ENCODE results near the gene STX1A. TPM values are rescaled to one million over a fixed set of nuclear protein-coding genes. Genes with fewer than 3 reads are reported as not detected.

Gene STX1A
- 10 to 100 TPM in 2 of 4 donors, 1 to 10 TPM in 2; 3.9 to 19.4 (median 10.8) TPM for total RNA-seq

DNA sequence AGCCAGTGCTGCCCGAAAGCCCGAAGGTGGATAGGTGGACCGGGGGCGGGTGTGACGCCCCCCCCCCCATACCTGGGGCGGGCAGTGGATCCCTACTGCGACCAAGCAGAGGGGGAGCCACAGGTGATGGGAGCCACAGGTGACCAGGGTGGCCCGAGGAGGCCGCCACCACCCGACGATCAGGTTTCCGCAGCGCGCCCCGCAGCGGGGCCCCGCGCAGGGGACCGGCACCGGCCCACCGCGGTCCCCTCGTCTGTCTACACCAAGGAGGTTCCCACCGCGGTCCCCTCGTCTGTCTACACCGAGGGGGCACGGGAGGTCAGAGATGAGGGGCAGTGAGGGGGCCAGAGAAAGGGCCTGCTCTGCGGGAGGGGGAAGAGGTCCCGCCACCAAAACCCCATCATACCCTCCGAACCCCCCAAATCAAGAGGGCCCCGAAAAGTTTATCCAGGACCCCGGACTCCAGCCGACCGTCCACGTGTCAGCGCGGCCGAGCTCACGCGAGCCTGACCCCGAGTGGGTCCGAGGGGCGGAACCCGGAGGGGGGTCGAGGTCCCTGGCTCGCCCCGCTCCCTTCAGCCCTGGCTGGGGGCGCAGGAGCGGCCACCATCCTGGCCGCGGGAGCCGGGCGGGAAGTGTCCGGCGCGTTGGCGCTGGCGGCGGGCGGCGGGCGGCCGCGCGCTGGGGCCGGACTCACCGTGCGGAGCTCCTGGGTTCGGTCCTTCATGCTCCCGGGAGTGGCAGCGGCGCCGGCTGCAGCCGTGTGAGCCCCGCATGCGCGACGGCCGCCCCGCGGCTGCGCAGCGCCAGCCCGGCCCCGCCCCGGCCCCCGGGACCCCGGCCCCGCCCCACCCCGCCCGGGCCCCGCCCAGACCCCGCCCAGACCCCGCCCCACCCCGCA lies at the start of gene STX1A:
Gene STX1A, minus strand, starts transcription at position 765 of the 901 bp plus-strand sequence. Its CDS starts 38 bp downstream, at position 727.
- no peaks in the 10 kb centered on the region for H3K9me3 ChIP-seq
- no peak for DNase-seq (ENCODE audit: low spot score in 2 of 2)
- 1 to 2% methylated on average over 38 to 85 of the region's 96 CpGs for WGBS, 2 donors
- H3K4me1 ChIP-seq = peaks cover 0 to 35% (median 10%) of the 10 kb centered on the region in 4 donors
- TF ChIP-seq POLR2A (IDR thresholded peaks at IDR 0.05) (peak in 1 of 2 donors; percentile 38), EP300 (IDR thresholded peaks at IDR 0.05) (no peak)
- TF ChIP-seq, protein P1, sequence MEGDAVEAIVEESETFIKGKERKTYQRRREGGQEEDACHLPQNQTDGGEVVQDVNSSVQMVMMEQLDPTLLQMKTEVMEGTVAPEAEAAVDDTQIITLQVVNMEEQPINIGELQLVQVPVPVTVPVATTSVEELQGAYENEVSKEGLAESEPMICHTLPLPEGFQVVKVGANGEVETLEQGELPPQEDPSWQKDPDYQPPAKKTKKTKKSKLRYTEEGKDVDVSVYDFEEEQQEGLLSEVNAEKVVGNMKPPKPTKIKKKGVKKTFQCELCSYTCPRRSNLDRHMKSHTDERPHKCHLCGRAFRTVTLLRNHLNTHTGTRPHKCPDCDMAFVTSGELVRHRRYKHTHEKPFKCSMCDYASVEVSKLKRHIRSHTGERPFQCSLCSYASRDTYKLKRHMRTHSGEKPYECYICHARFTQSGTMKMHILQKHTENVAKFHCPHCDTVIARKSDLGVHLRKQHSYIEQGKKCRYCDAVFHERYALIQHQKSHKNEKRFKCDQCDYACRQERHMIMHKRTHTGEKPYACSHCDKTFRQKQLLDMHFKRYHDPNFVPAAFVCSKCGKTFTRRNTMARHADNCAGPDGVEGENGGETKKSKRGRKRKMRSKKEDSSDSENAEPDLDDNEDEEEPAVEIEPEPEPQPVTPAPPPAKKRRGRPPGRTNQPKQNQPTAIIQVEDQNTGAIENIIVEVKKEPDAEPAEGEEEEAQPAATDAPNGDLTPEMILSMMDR (IDR thresholded peaks at IDR 0.05) = no peak
- peak within 1 kb of the TSS in 2 of 4 donors; percentile 52 to 66 for H3K27ac ChIP-seq
- peak within 1 kb of the TSS; percentile 64 to 87 (median 80) for H3K4me3 ChIP-seq
- H3K27me3 ChIP-seq = no peaks in the 10 kb centered on the region
- H3K36me3 ChIP-seq = peaks cover 0 to 9% (median 0%) of the 10 kb centered on the region in 3 donors

DNA sequence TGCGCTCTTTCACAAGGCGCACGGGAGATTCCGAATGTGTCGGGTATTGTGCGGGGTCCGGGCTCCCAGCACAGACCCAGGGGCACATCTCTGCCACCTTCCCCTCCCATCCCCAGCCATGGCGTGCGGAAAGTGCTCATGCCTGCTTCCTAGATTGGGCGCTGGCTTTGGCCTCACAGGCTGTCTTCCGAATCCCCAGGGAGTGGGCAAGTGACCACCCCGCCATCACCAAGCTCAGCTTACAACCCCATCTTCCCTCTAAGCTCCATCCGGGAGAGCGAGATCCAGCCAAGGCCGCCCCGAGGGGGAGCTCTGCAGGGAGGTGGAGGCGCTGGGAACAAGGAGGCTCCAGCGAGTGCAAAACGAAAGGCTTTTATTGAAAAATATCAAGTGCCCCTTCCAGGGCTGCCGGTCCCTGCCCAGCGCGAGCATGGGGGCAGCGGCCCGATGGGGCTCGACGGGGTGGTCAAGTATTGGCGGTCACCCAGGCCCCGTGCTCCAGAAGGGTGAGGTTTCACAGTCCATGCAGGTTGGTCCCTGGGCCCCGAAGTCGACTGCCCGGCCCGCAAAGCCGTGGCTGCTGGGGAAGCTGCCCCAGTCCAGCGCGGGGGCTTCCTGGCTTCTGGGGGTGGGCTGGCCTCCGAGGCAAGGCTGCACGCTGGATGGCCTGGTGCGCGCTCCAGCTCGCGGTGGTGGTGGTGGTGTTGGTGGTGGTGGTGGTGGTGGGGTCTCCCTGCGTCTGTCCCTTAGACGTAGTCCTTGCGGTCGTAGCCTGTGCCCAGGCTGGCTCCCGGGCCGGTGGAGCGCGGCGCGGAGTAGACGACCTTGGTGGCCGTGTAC lies 49.4 kb upstream of the STX1A start:
- peaks cover 0 to 43% of the 10 kb centered on the region in 2 donors for H3K27me3 ChIP-seq
- peak overlapping the region in 1 of 4 donors; percentile 70 for H3K27ac ChIP-seq
- peak overlapping the region in 1 of 4 donors; percentile 36 for H3K4me3 ChIP-seq
- 25 to 42% methylated on average over 21 to 37 of the region's 53 CpGs for WGBS, 2 donors
- no peaks in the 10 kb centered on the region for H3K36me3 ChIP-seq
- no peak for TF ChIP-seq EP300 (IDR thresholded peaks at IDR 0.05)
- peaks cover 0 to 14% (median 3%) of the 10 kb centered on the region in 4 donors for H3K4me1 ChIP-seq
- no peaks in the 10 kb centered on the region for H3K9me3 ChIP-seq
- no peak for DNase-seq (ENCODE audit: low spot score in 2 of 2)

DNA sequence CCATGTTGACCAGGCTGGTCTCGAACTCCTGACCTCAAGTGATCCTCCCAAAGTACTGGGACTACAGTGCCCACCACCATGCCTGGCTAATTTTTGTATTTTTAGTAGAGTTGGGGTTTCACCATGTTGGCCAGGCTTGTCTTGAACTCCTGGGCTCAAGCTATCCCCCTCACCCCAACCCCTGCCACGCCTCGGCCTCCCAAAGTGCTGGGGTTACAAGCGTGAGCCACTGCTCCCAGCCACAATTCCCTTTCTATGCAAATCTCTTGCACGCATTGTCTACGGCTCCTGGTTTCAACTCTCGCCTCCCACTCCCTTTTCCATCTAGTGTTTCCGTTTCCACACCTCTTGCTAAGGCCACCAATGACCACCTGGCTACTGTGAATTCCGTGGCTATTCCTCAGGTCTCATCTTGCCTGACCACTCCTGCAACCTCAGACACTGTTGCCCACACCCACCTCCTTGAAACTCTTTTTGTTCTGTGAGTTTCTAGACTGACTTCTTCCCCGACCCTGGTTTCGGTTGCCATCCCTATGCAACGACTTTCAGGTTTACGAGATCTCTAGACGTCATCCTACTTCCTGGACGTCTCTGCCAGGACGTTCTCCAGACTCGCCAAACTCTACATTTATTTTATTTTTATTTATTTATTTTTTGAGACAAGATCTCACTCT lies 47.2 kb upstream of the STX1A start:
- WGBS, 2 donors = 79 to 82% methylated on average over 17 of the region's 17 CpGs
- TF ChIP-seq, protein P1 (IDR thresholded peaks at IDR 0.05) = no peak
- TF ChIP-seq POLR2A (IDR thresholded peaks at IDR 0.05) = no peak
- TF ChIP-seq EP300 (IDR thresholded peaks at IDR 0.05) = no peak

DNA sequence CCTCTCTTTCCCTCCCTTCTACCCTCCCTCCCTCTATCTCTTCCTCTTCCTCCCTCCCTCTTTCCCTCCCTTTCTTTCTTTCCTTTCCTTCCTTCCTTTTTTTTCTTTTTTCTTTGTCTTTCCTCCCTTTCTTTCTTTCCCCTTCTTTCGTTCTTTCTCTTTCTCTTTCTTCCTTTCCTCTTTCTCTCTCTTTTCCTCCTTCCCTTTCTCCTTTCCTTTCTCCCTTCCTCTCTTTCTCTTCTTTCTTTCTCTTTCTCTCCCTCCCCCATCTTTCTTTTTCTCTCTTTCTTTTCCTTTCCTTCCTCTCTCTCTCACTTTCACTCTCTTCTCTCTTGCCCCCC lies 43.2 kb upstream of the STX1A start:
- Histone ChIP-seq H3K4me1 (no peaks in the 10 kb centered on the region), H3K9me3 (no peaks in the 10 kb centered on the region), H3K27me3 (peaks cover 0 to 2% of the 10 kb centered on the region in 2 donors), H3K36me3 (no peaks in the 10 kb centered on the region), H3K4me3 (no peak overlapping the region), H3K27ac (no peak overlapping the region)
- WGBS, 2 donors = 60 to 82% methylated on average over 1 of the region's 1 CpG
- no peak for TF ChIP-seq POLR2A (IDR thresholded peaks at IDR 0.05)
- no peak for TF ChIP-seq EP300 (IDR thresholded peaks at IDR 0.05)
- TF ChIP-seq, protein P1 (IDR thresholded peaks at IDR 0.05) = no peak
- DNase-seq (ENCODE audit: low spot score in 2 of 2) = no peak

More for the DNA sequence above, 47.2 kb upstream of the STX1A start:
- H3K36me3 ChIP-seq = no peaks in the 10 kb centered on the region
- H3K4me1 ChIP-seq = peaks cover 0 to 14% (median 3%) of the 10 kb centered on the region in 4 donors
- H3K4me3 ChIP-seq = no peak overlapping the region
- peaks cover 0 to 42% of the 10 kb centered on the region in 2 donors for H3K27me3 ChIP-seq
- DNase-seq (ENCODE audit: low spot score in 2 of 2) = no peak
- no peaks in the 10 kb centered on the region for H3K9me3 ChIP-seq
- no peak overlapping the region for H3K27ac ChIP-seq

Measured in tibial nerve (tissue), 4 donors.